HFFc6 (cell line): ENCODE data around the gene NATD1. TPM values are rescaled to one million over a fixed set of nuclear protein-coding genes. Genes with fewer than 3 reads are reported as not detected.

ENCODE experiments used
- DNase-seq: peaks from one replicate; pipeline ENCODE4 v3.0.0-alpha.2; 2018
- H3K27ac Mint-ChIP-seq: 2 replicates; pipeline ENCODE4 v1.8.0; 2020; ENCODE audit warnings: mild to moderate bottlenecking, mixed read lengths
- H3K27me3 Mint-ChIP-seq: 2 replicates; pipeline ENCODE4 v1.8.0; 2021; ENCODE audit warnings: mild to moderate bottlenecking, moderate library complexity, mixed read lengths; ENCODE audit not compliant: insufficient read depth
- H3K36me3 Mint-ChIP-seq: 2 replicates; pipeline ENCODE4 v1.8.0; 2021; ENCODE audit warnings: low read depth, mixed read lengths
- H3K4me1 Mint-ChIP-seq: 2 replicates; pipeline ENCODE4 v1.8.0; 2020; ENCODE audit warnings: low read depth, mixed read lengths
- H3K4me3 Mint-ChIP-seq: 2 replicates; pipeline ENCODE4 v1.8.0; 2020; ENCODE audit warnings: mild to moderate bottlenecking, moderate library complexity, mixed read lengths
- H3K9me3 Mint-ChIP-seq: 2 replicates; pipeline ENCODE4 v1.8.0; 2020; ENCODE audit warnings: mild to moderate bottlenecking, mixed read lengths
- CTCF ChIP-seq: fragments of 200-600 bp; sonication (generic); IDR thresholded peaks from 2 replicates; pipeline ENCODE4 v1.5.0; 2021; ENCODE audit warnings: antibody characterized with exemption, mild to moderate bottlenecking
- total RNA-seq, 6 experiments: library from RNA; stranded (reverse); fragmentation: NEBNext Ultra II Directional; extraction: Animal tissue kit (Norgen Biotek cat#: 25700); gene quantifications; 2 replicates in 1 of 6; 3 replicates in 5 of 6; pipeline ENCODE4 v1.2.3, GENCODE V29; 2021

Gene NATD1
- total RNA-seq, 6 experiments from 2014 or later: 3.7 to 7.9 (median 4.1) TPM

- no peaks in the 10 kb centered on the region for H3K9me3 Mint-ChIP-seq
- peaks cover 20% of the 10 kb centered on the region for H3K36me3 Mint-ChIP-seq
- no peak overlapping the region for H3K27ac Mint-ChIP-seq
- peaks cover 49% of the 10 kb centered on the region for H3K4me1 Mint-ChIP-seq
- TF ChIP-seq CTCF: no peak
- no peak for DNase-seq
- no peaks in the 10 kb centered on the region for H3K27me3 Mint-ChIP-seq
- H3K4me3 Mint-ChIP-seq: no peak overlapping the region
Measured at GRCh38 chr17:21202512-21202911, 50.7 kb downstream of the NATD1 start.

GRCh38 chr17:21201874-21202273 is 51.3 kb downstream of the NATD1 start:
- Mint-ChIP-seq H3K27me3 (no peaks in the 10 kb centered on the region), H3K36me3 (peaks cover 23% of the 10 kb centered on the region), H3K9me3 (no peaks in the 10 kb centered on the region), H3K4me3 (no peak overlapping the region), H3K4me1 (peaks cover 49% of the 10 kb centered on the region), H3K27ac (peak overlapping the region; percentile 71)
- TF ChIP-seq CTCF: no peak
- no peak for DNase-seq

- peaks cover 28% of the 10 kb centered on the region for H3K36me3 Mint-ChIP-seq
- peaks cover 49% of the 10 kb centered on the region for H3K4me1 Mint-ChIP-seq
- peak; percentile 85 for DNase-seq
- peak overlapping the region; percentile 71 for H3K27ac Mint-ChIP-seq
- H3K4me3 Mint-ChIP-seq: peak overlapping the region; percentile 34
- H3K9me3 Mint-ChIP-seq: no peaks in the 10 kb centered on the region
- H3K27me3 Mint-ChIP-seq: no peaks in the 10 kb centered on the region
- TF ChIP-seq CTCF: no peak
Measured at GRCh38 chr17:21201298-21201595, 52.0 kb downstream of the NATD1 start.

GRCh38 chr17:21200590-21201297 is 52.5 kb downstream of the NATD1 start:
- Mint-ChIP-seq H3K27ac (peak overlapping the region; percentile 76), H3K4me1 (peaks cover 49% of the 10 kb centered on the region), H3K4me3 (peak overlapping the region; percentile 34), H3K9me3 (no peaks in the 10 kb centered on the region), H3K36me3 (peaks cover 28% of the 10 kb centered on the region), H3K27me3 (no peaks in the 10 kb centered on the region)
- no peak for DNase-seq
- no peak for TF ChIP-seq CTCF

GRCh38 chr17:21199856-21200255 is 53.4 kb downstream of the NATD1 start:
- Mint-ChIP-seq H3K4me1 (peaks cover 42% of the 10 kb centered on the region), H3K36me3 (peaks cover 28% of the 10 kb centered on the region), H3K27me3 (no peaks in the 10 kb centered on the region; the same call in 1 of the 2 replicates), H3K9me3 (no peaks in the 10 kb centered on the region), H3K27ac (peak overlapping the region; percentile 82; the same call in 1 of the 2 replicates), H3K4me3 (peak overlapping the region; percentile 9; the same call in 1 of the 2 replicates)
- no peak for DNase-seq
- TF ChIP-seq CTCF: no peak
